ENCODE measurements around the gene ST6GALNAC1.

GRCh38 chr17:76642032-76642561 is 1.5 kb downstream of the ST6GALNAC1 start:
- no peak for TF ChIP-seq ZNF660 (CRISPR knock-in tag; IDR thresholded peaks at IDR 0.05; ENCODE audit: borderline replicate concordance, low read depth)
- TF ChIP-seq PHF8 (CRISPR knock-in tag; IDR thresholded peaks at IDR 0.05), result no peak
- no peak for TF ChIP-seq ZNF484 (CRISPR knock-in tag; IDR thresholded peaks at IDR 0.05; ENCODE audit: borderline replicate concordance, low read depth)
- no peak for TF ChIP-seq POLR2A (IDR thresholded peaks at IDR 0.05; ENCODE audit: insufficient read depth in 1 of 2, low read depth in 2 of 2, low read length in 2 of 2)
- TF ChIP-seq ZNF512 (CRISPR knock-in tag; IDR thresholded peaks at IDR 0.05), result no peak
- TF ChIP-seq CTCF (CRISPR knock-in tag; IDR thresholded peaks at IDR 0.05), result no peak
- TF ChIP-seq EP300 (IDR thresholded peaks at IDR 0.05; ENCODE audit: low read depth in 2 of 2, low read length in 2 of 2), result no peak
- no peak for TF ChIP-seq EP300 (CRISPR knock-in tag; IDR thresholded peaks at IDR 0.05; ENCODE audit: borderline replicate concordance)
- no peak for TF ChIP-seq EZH2 (conservative IDR thresholded peaks at IDR 0.05; ENCODE audit: low read depth, low read length)

All from HepG2 (cell line).